Psoas muscle (tissue), 8 donors: ENCODE data around the gene ADAR. TPM values are rescaled to one million over a fixed set of nuclear protein-coding genes. Genes with fewer than 3 reads are reported as not detected.

ENCODE experiments used
- ATAC-seq, 4 donors: fragments of 200-7000 bp; cut with Tn5 transposase; one replicate each; pipeline ENCODE4 v1.9.1; 2020; ENCODE audit warnings: moderate library complexity in 3 of 4, mild to moderate bottlenecking in 2 of 4
- DNase-seq, 2 donors: peaks; one replicate each; pipeline ENCODE4 v3.0.0-alpha.2; 2020
- H3K27ac ChIP-seq: fragments of 200-600 bp; one replicate; pipeline ENCODE4 v1.8.0; 2022
- H3K27me3 ChIP-seq, 3 donors: fragments of 200-600 bp in 1 of 3; one replicate each; pipeline versions ENCODE4 v1.6.1 to v1.8.0; 2013 to 2022; ENCODE audit warnings: low read length in 2 of 3, mild to moderate bottlenecking in 2 of 3, moderate library complexity in 1 of 3; ENCODE audit not compliant: insufficient read depth in 3 of 3
- H3K36me3 ChIP-seq, 2 donors: fragments of 200-600 bp in 1 of 2; one replicate each; pipeline versions ENCODE4 v1.6.1 to v1.8.0; 2013 to 2022; ENCODE audit warnings: low read depth in 1 of 2, mild to moderate bottlenecking in 1 of 2, moderate library complexity in 1 of 2; ENCODE audit not compliant: insufficient read depth in 1 of 2
- H3K4me1 ChIP-seq: fragments of 200-600 bp; one replicate; pipeline ENCODE4 v1.8.0; 2022
- H3K4me3 ChIP-seq: fragments of 200-600 bp; one replicate; pipeline ENCODE4 v1.8.0; 2022; ENCODE audit warnings: mild to moderate bottlenecking
- H3K9me3 ChIP-seq: fragments of 200-600 bp; one replicate; pipeline ENCODE4 v1.8.0; 2022
- WGBS, 3 donors: extraction: QIAGEN DNeasy Blood & Tissue Kit; methylation state at CpG; one replicate each; pipeline versions ENCODE4 v1.1.6 to v1.1.7; 2013; 5-methylcytosine and 5-hydroxymethylcytosine counted together
- intact Hi-C, 2 donors: fragments of 100-400 bp; cut with DNase I; formaldehyde crosslinking; loops; one replicate each; pipeline versions ENCODE4 v1.11.0 to v1.14.2; 2022
- polyA plus RNA-seq, 3 donors: library from polyadenylated mRNA; stranded (reverse); fragments of 200-250 nt; gene quantifications; one replicate each; pipeline ENCODE4 v1.2.3, GENCODE V29; 2013
- total RNA-seq, 4 donors: library from RNA; stranded (reverse); fragmentation: NEBNext Ultra II Directional in 2 of 4; extraction: Animal tissue kit (Norgen Biotek cat#: 25700) in 2 of 4; gene quantifications; one replicate each; pipeline versions ENCODE4 v1.2.1 to v1.2.4, GENCODE V29; 2021 to 2023
- TF ChIP-seq, protein P1 (sequence below): fragments of 200-600 bp; IDR thresholded peaks from one replicate; pipeline ENCODE4 v1.8.0; 2022; ENCODE audit warnings: antibody characterized with exemption
- donor health status: healthy with polysubstance abuse.
- donor health status: DM: no; HTN: no; CAD: no; lungs with moderate emphysema.
- donor health status: Bipolar disorder and iron deficiency.
- donor health status: healthy.
- donor health status: DM: yes; HTN: yes; CAD: no.
- donor health status: DM: no; HTN: no; CAD: no.
- donor health status: DM: no; HTN: no; CAD: no.
- donor health status: DM: yes; HTN: yes; CAD: no.

Gene ADAR
- total and polyA plus RNA-seq, 7 donors = 8.8 to 34.8 (median 21.1) TPM

DNA sequence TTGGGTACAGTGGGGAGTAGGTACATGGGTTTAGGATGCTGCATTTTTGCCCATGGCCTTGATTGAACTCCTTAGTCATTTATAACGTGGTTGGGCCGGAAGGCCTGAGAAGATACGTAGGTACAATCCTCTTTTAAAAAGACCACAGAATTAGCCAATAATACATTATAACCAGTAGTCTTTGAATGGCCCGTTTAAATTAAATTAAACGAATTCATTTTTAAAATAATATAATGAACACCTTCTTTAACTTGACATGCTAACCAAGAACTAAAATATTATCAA is 20.1 kb upstream of the ADAR start:
- Histone ChIP-seq H3K27ac (peak overlapping the region; percentile 74), H3K4me3 (peak overlapping the region; percentile 75), H3K36me3 (no peaks in the 10 kb centered on the region), H3K9me3 (peaks cover 3% of the 10 kb centered on the region), H3K27me3 (no peaks in the 10 kb centered on the region), H3K4me1 (peaks cover 10% of the 10 kb centered on the region)
- TF ChIP-seq, protein P1, sequence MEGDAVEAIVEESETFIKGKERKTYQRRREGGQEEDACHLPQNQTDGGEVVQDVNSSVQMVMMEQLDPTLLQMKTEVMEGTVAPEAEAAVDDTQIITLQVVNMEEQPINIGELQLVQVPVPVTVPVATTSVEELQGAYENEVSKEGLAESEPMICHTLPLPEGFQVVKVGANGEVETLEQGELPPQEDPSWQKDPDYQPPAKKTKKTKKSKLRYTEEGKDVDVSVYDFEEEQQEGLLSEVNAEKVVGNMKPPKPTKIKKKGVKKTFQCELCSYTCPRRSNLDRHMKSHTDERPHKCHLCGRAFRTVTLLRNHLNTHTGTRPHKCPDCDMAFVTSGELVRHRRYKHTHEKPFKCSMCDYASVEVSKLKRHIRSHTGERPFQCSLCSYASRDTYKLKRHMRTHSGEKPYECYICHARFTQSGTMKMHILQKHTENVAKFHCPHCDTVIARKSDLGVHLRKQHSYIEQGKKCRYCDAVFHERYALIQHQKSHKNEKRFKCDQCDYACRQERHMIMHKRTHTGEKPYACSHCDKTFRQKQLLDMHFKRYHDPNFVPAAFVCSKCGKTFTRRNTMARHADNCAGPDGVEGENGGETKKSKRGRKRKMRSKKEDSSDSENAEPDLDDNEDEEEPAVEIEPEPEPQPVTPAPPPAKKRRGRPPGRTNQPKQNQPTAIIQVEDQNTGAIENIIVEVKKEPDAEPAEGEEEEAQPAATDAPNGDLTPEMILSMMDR = no peak
- ATAC-seq (peak; percentile 15 to 48 (median 36)), DNase-seq (no peak)
- intact Hi-C loops = no loop called here
- WGBS, 3 donors = 35 to 43% (median 42%) methylated on average over 5 of the region's 5 CpGs

DNA sequence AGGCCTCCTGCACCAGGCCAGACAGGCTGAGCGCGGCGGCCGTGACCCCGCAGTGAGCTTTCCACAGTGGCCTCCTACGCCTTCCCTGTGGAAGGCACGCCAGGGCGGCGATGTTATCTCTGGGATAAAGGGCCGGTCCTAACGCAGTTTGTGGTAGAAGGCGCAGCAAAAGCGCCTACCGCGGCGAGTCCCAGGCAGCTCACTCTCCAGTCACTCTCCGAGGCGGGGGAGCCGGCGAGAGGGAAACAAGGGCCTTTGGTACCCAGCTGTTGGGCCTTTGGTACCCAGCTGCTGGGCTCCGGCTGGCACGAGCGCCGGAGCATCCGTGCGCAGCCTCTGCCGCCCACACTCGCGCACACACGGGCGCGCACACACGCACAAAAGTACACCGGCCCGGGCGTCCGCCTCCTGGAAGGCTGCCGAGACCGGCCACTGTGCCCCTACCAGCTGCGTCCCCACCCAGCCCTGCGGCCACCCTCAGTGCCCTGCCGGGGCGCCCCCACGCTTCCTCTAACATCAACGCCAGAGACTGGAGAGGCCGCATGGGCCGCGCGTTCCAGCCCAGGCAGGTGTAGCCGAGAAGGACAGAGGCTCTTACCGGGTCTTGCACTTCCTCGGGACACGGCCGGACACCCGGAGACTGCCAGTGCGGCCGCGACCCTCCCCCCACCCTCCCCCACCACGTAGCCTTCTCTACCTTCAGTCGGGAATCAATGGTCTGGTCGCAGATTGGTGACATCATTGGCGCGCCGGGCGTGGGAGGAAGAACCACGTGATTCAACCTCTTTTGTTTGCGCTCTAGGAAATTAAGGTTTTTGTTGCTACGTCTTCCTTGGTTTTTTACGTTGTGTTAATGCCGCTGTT is 19.5 kb upstream of the ADAR start:
- Histone ChIP-seq H3K36me3 (no peaks in the 10 kb centered on the region), H3K27me3 (no peaks in the 10 kb centered on the region), H3K27ac (peak overlapping the region; percentile 74), H3K9me3 (peaks cover 3% of the 10 kb centered on the region), H3K4me3 (peak overlapping the region; percentile 75), H3K4me1 (peaks cover 10% of the 10 kb centered on the region)
- DNase-seq (peak; percentile 93), ATAC-seq (peak; percentile 81 to 93 (median 83))
- TF ChIP-seq, protein P1 = no peak
- intact Hi-C loops = no loop called here
- 5 to 8% (median 6%) methylated on average over 60 to 70 of the region's 70 CpGs for WGBS, 3 donors

DNA sequence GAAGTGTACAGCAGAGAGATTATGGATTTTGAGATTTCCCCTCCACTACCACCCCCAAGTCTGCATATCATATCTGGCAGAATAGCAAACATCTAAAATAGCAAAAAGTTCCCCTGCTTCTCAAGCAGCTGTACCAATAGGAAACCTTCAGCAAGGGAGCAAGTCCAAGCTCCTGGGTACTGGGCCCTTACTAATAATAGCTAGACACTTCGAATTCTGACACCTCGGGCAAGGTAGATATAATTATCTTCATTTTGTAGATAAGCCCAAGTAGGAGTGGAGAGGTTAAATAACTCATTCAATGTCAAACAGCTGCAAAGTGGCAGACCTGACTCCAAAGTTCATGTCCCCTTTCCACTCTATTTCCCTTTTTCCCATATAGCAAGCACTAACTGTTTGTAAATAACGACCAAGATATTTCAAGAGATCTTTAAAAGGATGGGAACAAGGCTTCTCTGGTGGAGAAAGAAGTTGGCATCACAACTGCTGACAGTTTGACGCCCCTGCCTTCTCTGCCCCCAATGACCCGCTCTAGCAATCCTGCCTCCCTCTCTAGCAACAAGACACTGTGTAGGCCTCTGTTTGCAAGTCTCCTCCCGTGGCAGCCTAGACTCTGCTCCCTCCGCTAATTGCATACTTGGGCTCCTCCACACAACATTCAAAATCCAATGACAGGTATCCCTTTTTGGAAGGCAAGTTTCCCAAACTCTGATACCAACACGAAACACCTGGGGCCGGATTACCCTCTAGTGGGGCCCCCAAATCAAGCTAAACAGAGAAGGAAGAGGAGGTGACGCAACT is 18.7 kb upstream of the ADAR start:
- Histone ChIP-seq H3K27ac (peak overlapping the region; percentile 74), H3K4me1 (peaks cover 10% of the 10 kb centered on the region), H3K4me3 (peak overlapping the region; percentile 75), H3K27me3 (no peaks in the 10 kb centered on the region), H3K9me3 (peaks cover 3% of the 10 kb centered on the region), H3K36me3 (no peaks in the 10 kb centered on the region)
- ATAC-seq = peak; percentile 23 to 50 (median 32)
- WGBS, 3 donors = 39 to 46% (median 41%) methylated on average over 10 of the region's 10 CpGs
- no peak for DNase-seq
- TF ChIP-seq, protein P1 = no peak
- intact Hi-C loops = no loop called here

DNA sequence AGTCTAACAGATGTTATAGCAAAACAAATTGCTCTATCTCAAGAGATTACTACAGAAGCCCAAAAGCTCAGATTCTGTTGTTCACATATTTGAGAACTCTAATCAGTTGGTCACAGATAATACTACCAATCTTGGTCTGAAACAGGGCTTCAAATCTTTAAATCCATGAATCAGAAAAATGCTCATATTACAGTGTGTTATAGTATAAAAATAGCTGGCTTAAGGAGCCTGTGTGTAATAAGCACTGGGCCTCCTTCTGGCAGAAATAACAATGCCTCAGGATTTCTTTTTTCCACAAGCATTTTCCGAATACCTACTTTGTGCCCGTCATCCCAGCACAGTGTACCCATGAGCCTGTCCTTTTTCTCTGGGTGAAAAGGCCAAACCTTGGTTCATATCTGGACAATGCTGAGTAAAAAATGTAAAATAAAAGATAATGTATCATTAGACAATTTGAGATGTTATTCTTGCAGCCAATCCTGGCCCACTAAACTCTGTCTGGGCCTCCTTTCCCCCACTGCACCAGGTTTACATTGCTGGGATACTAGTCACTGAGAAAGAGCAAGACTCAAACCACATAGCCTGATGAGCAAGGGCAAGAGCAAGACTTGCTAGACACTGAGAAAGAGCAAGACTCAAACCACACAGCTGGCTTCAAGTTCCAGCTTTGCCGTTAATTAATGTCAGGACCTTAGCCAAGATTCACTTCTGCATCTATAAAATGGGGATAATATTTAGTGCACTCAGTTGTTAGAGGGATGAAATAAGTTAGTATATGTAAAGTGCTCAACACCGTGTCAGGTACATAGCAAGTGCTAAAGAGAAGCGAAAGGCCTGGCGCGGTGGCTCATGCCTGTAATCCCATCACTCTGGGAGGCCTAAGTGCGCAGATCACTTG is 17.0 kb upstream of the ADAR start:
- intact Hi-C loops = no loop called here
- H3K4me1 ChIP-seq = peaks cover 10% of the 10 kb centered on the region
- 78 to 85% (median 78%) methylated on average over 8 of the region's 8 CpGs for WGBS, 3 donors

More for the DNA sequence above, 17.0 kb upstream of the ADAR start:
- H3K4me3 ChIP-seq = no peak overlapping the region
- TF ChIP-seq, protein P1 = no peak
- no peaks in the 10 kb centered on the region for H3K36me3 ChIP-seq
- ATAC-seq (no peak), DNase-seq (no peak)
- H3K27ac ChIP-seq = no peak overlapping the region
- H3K27me3 ChIP-seq = no peaks in the 10 kb centered on the region
- peaks cover 3% of the 10 kb centered on the region for H3K9me3 ChIP-seq
